Kidney tubule cell (primary cell): Measurements from ENCODE around the gene CD96.
"Not testable (repeated sequence)": the region's sequence is repeated elsewhere in the genome, so short reads cannot be mapped to it uniquely, and the experiment has no call there.

Experiments
- DNase-seq: peaks from one replicate; pipeline ENCODE4 v3.0.0-alpha.2; 2018; ENCODE audit warnings: low spot score

The CD96 gene

GRCh38 chr3:111621535-111621934 is 79.5 kb downstream of the CD96 start:
- DNase-seq = peak; percentile 9

DNA sequence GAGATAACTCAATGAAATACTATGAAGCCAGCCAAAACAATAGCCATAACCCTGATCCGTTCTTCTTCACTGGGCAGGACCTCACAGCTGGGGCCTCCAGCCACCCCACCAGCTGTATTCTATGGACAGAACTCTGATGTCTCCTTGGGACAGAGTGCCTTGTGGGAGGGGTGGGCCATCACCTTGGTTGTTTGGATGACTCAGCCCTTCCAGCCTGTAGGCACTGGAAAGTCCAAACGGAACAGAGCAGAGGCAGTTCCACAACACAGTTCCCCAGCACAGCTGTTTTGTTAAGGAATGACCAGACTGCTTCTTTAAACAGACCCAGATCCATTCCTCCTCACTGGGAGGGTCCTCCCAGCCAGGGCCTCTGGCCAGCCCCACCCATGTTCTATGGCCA is 85.1 kb downstream of the CD96 start:
- no peak for DNase-seq

- not testable (repeated sequence) for DNase-seq
These were observed 87.0 kb downstream of the CD96 start for GRCh38 chr3:111629018-111629417.

- DNase-seq = not testable (repeated sequence)
These were observed 88.6 kb downstream of the CD96 start for GRCh38 chr3:111630638-111631037.

DNA sequence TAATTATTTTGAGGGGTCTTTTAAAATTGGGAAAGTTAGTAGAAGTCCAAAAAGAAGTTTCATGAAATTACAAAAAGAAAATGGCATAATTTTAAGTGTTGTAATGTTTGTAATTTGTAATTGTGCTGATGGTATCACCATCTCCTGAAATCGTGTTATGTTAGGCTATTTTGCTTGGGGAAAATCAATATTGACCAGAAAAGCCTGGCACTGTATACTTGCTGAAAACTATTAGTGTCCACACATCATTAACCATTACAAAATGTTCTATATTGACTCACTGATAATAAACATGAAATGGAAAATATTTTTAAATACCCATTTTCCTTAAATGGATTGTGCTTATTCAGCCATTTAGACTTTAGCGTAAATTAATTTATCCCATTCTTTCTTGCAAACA is 93.4 kb downstream of the CD96 start:
- DNase-seq = no peak

DNA sequence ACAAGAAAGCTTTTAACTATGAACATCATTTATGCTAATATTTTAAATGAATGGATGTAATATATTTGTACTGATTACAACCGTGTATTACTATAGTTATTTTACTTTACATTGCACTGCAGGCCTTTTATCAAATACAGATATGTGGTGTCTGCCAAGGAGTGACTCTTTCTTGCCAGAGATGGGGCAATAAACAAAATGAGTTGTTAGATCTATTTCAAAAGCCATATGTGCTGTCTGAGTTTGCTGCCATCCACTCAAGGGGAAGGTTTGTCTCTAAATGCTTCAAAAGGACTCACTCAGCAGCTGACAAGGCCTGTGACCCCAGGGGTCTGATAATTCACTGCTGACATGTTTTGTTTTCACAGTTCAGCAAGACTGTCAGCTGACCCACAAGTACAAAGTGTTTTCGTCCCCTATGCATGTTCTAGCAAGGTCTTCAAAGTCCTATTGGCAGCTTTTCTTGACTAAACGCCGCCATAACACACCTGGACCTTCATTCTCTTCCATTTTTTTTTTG is 94.4 kb downstream of the CD96 start:
- no peak for DNase-seq

DNA sequence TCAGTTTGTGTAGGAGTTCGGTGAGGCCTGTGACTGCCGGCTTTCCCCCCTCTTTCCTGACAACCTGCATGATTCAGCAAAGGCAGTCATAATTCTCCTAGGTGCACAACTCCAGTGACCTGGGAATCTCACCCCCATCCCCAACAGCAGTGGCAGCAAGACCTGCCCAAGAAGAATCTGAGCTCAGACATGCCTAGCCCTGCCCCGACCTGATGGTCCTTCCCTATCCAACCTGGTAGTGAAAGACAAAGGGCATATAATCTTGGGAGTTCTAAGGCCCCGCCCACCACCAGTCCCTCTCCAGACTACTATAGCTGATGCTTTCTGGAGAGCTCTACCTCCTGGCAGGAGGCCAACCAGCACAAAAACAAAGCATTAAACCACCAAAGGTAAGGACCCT is 97.3 kb downstream of the CD96 start:
- no peak for DNase-seq

GRCh38 chr3:111648991-111649579 is 107.1 kb downstream of the CD96 start:
- no peak for DNase-seq

- DNase-seq = peak; percentile 54
These were observed 108.6 kb downstream of the CD96 start for GRCh38 chr3:111650378-111651275.

GRCh38 chr3:111652492-111653180 is 110.6 kb downstream of the CD96 start:
- no peak for DNase-seq

- DNase-seq = no peak
These were observed 111.8 kb downstream of the CD96 start for GRCh38 chr3:111653766-111654165.

- DNase-seq = no peak
These were observed 120.0 kb downstream of the CD96 start for GRCh38 chr3:111662012-111662411.

GRCh38 chr3:111662907-111663306 is 120.9 kb downstream of the CD96 start:
- DNase-seq = no peak

DNA sequence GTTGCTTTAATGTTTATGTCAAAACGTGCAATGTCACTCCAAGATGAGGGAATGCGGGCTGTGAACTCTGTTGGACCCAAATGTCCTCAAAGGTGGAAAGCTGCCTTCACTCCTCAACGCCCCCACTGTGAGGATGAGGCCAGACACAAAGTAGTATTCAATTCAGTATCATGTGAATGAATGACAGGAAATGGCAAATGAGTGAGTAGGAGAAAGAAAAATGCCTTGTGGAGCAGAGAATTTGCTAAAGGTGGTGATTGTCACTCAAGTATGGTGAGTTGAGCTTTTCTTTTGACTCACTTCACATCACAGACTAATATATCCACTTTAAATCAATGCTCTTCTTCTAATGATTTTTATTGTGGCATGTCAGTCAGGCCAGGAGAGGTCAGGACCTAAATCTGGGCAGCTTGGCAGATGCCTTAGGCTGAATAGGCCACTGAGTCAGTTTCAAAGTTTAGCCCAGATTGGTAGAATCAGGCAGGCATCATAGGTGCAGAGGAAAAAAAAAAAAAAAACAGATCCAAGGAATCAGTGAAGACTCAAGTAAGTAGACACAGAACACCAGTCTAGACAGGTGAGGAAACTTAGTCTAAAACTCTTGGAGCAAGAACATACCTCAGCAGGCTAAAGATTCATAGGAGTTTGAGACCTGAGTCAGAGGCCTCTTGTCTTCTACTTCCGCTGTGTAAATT is 124.2 kb downstream of the CD96 start:
- DNase-seq = peak; percentile 73

- DNase-seq = no peak
These were observed 125.2 kb downstream of the CD96 start for GRCh38 chr3:111667170-111667569.

DNA sequence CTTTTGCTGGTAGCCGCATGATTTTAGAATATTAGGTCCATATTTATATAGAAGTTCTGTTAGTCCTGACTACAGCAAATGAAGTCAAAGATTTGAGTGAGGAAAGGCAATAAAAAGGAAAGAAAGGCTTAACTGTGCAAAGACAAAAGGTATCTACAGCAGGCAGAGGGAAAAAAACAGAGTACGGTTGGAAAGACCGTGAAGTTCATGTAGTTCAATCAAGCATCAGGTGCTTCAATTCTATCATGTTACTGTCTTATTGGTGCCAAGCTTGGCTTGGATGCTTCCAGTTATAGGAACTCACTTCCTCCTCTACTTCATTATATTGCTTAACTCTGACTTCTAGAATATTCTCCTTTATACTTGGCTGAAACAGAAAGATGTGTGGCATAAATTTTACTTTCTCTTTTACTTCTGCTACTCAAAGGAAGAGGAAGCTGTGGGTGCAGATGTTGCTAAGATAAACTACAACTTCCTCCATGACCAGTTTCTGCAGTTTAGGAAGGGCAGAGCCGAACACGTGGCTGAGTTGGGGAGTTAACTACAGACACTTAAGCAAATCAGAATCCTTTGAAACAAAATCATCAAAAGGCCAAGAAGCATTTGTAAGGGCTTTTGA is 125.7 kb downstream of the CD96 start:
- DNase-seq = peak; percentile 70

DNA sequence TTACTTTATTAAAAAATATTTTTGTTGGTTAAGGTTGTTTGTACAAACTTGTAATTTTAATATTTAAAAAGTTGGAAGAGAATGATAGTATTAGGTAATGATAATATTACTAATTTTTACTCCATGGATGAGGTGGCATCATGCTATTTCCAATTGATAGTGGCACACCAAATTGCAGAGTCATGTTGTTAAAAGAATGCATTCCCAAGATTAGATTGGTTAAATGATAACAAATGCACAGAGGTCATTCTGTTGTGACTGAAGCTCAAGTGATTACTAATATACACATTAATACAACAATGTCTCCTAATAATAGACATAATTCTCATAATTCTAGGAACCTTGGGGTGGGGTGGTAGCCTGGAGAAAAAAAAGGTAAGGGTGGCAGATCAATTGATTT is 126.3 kb downstream of the CD96 start:
- no peak for DNase-seq

DNA sequence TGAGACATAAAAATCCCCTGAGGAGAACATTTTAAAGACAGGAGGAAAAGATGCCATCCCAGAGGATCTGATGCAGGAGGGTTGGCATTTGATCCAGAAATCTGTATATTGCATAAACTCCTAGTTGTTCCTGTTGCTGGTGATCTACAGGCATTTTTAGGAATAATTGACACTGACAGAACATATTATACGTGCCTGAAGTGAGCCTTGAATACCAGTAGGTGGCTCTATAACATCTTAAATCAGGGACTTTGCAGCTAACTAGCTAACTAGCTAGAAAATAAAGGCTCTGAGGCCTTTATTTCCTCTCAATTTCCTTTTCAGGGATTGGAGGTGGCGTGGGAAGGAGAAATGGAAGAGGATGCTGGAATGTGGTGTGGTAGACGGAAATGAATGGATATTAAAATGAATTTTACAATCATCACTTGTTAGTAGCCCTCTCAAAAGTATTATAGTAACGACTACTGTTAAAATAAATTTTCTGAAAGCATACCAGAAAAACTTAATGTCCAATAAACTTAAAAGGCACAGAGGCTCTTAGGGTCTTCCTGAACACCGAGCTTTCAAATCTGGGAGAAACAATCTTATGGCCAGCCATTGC is 127.0 kb downstream of the CD96 start:
- DNase-seq = peak; percentile 80

DNA sequence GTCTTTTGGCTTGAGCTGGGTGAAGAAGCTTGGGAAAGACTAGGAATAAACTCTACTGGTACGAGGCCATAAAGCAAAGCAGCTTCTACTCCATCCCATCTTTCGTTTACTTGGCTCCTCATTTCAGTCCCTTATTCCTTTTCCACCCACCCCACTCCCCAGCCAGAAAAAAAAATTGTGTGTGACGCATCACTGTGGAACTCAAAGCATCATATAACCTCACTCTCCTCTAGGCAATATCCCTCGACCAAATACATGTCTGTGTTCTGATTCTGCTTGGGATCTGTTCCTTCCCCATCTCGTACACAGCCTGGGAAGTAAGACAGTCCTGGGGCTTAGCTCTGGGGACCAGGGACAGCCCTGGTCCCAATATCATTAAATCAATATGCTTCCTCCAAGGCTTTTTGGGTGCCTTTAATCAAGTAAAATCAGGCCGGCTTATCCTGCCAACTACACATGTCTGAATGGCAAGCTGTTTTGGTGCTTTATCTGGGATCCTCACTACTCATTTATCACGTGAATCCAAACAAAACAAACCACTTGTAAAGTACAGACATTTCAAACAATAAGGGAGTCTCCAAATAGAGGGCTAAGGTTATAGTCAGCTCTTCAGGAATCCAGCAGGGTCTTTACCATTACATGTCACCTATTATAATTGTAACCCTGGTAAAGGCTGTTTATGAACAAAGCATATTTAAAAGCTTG is 128.1 kb downstream of the CD96 start:
- DNase-seq = peak; percentile 30

- DNase-seq = not testable (repeated sequence)
These were observed 130.5 kb downstream of the CD96 start for GRCh38 chr3:111672461-111672860.

DNA sequence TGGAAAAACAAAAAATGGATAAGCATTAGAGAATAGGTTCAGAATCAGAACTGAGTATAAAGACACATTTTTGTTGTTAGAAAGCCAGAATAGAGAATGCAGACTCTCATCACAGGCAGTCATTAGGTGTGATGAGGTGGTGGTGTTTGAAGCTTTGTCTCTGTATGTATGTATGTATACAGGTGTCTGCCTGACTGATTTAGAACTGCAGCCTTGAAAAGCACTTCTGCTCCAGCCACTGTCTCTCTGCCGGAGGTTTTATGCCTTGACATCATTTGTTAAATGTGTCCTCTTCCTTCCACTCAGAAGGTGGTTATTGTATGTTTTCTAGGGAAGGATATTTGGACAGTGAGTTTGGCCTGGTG is 133.8 kb downstream of the CD96 start:
- DNase-seq = no peak
